Measurements from ENCODE around the gene ALKBH1. TPM values are rescaled to one million over a fixed set of nuclear protein-coding genes. Genes with fewer than 3 reads are reported as not detected.
"Not testable (repeated sequence)": the region's sequence is repeated elsewhere in the genome, so short reads cannot be mapped to it uniquely, and the experiment has no call there.

Gene ALKBH1
- 1 to 10 TPM; 2.9 to 5.3 TPM for total RNA-seq

GRCh38 chr14:77707724-77708408 lies at the start of gene ALKBH1, which contains the start of gene SLIRP:
Gene ALKBH1, minus strand, starts transcription at chr14:77708023. Its CDS starts 19 bp downstream, at chr14:77708004.
Gene SLIRP, plus strand, starts transcription at chr14:77708103. Its CDS starts 9 bp downstream, at chr14:77708112.
- DNase-seq (peak; percentile 82 to 87 (median 85)), ATAC-seq (peak; percentile 98)
- Histone ChIP-seq H3K27ac (peak within 1 kb of the TSS in 2 of 4 donors; percentile 51 to 60), H3K9me3 (no peaks in the 10 kb centered on the region), H3K27me3 (no peaks in the 10 kb centered on the region), H3K36me3 (replicated peaks in 1 of 2; ENCODE audit: insufficient read depth in 1 of 2, low read depth in 2 of 2) (peaks cover 8 to 14% of the 10 kb centered on the region in 2 donors), H3K4me3 (peak within 1 kb of the TSS; percentile 69 to 96), H3K4me1 (peaks cover 26% of the 10 kb centered on the region)
- 0 to 2% methylated on average over 15 to 49 of the region's 49 CpGs for WGBS, 2 donors
- peak in 2 of 3 donors; percentile 72 to 81 for TF ChIP-seq POLR2A (IDR thresholded peaks at IDR 0.05)
- TF ChIP-seq CTCF (IDR thresholded peaks at IDR 0.05) = no peak
- intact Hi-C loops (cut with DNase I) = no loop called here

GRCh38 chr14:77752799-77753516 lies 45.1 kb upstream of the ALKBH1 start:
- intact Hi-C loops (cut with DNase I) = no loop called here
- TF ChIP-seq CTCF (IDR thresholded peaks at IDR 0.05) = no peak
- TF ChIP-seq POLR2A (IDR thresholded peaks at IDR 0.05) = no peak
- ATAC-seq (no peak), DNase-seq (no peak)
- Histone ChIP-seq H3K4me3 (no peak overlapping the region), H3K4me1 (no peaks in the 10 kb centered on the region), H3K27ac (no peak overlapping the region), H3K36me3 (replicated peaks in 1 of 2; ENCODE audit: insufficient read depth in 1 of 2, low read depth in 2 of 2) (peaks cover 8 to 28% of the 10 kb centered on the region in 2 donors), H3K9me3 (no peaks in the 10 kb centered on the region), H3K27me3 (no peaks in the 10 kb centered on the region)
- WGBS, 2 donors = 67% methylated on average over 3 of the region's 3 CpGs

GRCh38 chr14:77752266-77752665 lies 44.4 kb upstream of the ALKBH1 start:
- Histone ChIP-seq H3K9me3 (no peaks in the 10 kb centered on the region), H3K4me1 (no peaks in the 10 kb centered on the region), H3K36me3 (replicated peaks in 1 of 2; ENCODE audit: insufficient read depth in 1 of 2, low read depth in 2 of 2) (peaks cover 8 to 31% of the 10 kb centered on the region in 2 donors), H3K4me3 (no peak overlapping the region), H3K27me3 (no peaks in the 10 kb centered on the region), H3K27ac (no peak overlapping the region)
- intact Hi-C loops (cut with DNase I) = no loop called here
- TF ChIP-seq CTCF (IDR thresholded peaks at IDR 0.05) (no peak), POLR2A (IDR thresholded peaks at IDR 0.05) (no peak)
- WGBS, 2 donors = 94 to 95% methylated on average over 2 of the region's 2 CpGs
- DNase-seq = no peak
- ATAC-seq = no peak

- H3K27me3 ChIP-seq; DNase-seq; H3K4me3 ChIP-seq; H3K27ac ChIP-seq; H3K4me1 ChIP-seq; H3K9me3 ChIP-seq; ATAC-seq; intact Hi-C loops (cut with DNase I): not testable (repeated sequence)
- peaks cover 8 to 31% of the 10 kb centered on the region in 2 donors for H3K36me3 ChIP-seq (replicated peaks in 1 of 2; ENCODE audit: insufficient read depth in 1 of 2, low read depth in 2 of 2)
- WGBS, 2 donors = 96 to 99% methylated on average over 12 to 16 of the region's 33 CpGs
Observed at GRCh38 chr14:77747425-77747824, 39.6 kb upstream of the ALKBH1 start.

- H3K36me3 ChIP-seq (replicated peaks in 1 of 2; ENCODE audit: insufficient read depth in 1 of 2, low read depth in 2 of 2) = peaks cover 8 to 28% of the 10 kb centered on the region in 2 donors
- WGBS, 2 donors = 64 to 80% methylated on average over 4 of the region's 4 CpGs
- DNase-seq = no peak
Observed at GRCh38 chr14:77746064-77746702, 38.4 kb upstream of the ALKBH1 start.

More at GRCh38 chr14:77746064-77746702, 38.4 kb upstream of the ALKBH1 start:
- H3K27ac ChIP-seq = no peak overlapping the region
- no peaks in the 10 kb centered on the region for H3K4me1 ChIP-seq
- TF ChIP-seq CTCF (IDR thresholded peaks at IDR 0.05) (no peak), POLR2A (IDR thresholded peaks at IDR 0.05) (no peak)
- H3K4me3 ChIP-seq = no peak overlapping the region
- H3K9me3 ChIP-seq = no peaks in the 10 kb centered on the region
- H3K27me3 ChIP-seq = no peaks in the 10 kb centered on the region
- ATAC-seq = no peak
- intact Hi-C loops (cut with DNase I) = no loop called here
